NAMALWA (cell line): ENCODE results near the gene TTLL11.

Source experiments
- DNase-seq: peaks from one replicate; pipeline ENCODE4 v3.0.0-alpha.2; 2015; ENCODE audit warnings: low spot score

TTLL11 gene

GRCh38 chr9:122125158-122125508 lies 32.0 kb upstream of the TTLL11 start:
- DNase-seq: peak; percentile 85

- DNase-seq: no peak
Observed at GRCh38 chr9:122124528-122124927, 31.4 kb upstream of the TTLL11 start.

GRCh38 chr9:122124048-122124447 lies 30.9 kb upstream of the TTLL11 start:
- no peak for DNase-seq

GRCh38 chr9:122122903-122123632 lies 30.0 kb upstream of the TTLL11 start:
- peak; percentile 85 for DNase-seq

GRCh38 chr9:122122468-122122867 lies 29.4 kb upstream of the TTLL11 start:
- no peak for DNase-seq

GRCh38 chr9:122121931-122122330 lies 28.8 kb upstream of the TTLL11 start:
- no peak for DNase-seq

- DNase-seq: no peak
Observed at GRCh38 chr9:122121391-122121790, 28.3 kb upstream of the TTLL11 start.

GRCh38 chr9:122120316-122121071 lies 27.4 kb upstream of the TTLL11 start:
- no peak for DNase-seq

GRCh38 chr9:122119721-122120120 lies 26.6 kb upstream of the TTLL11 start:
- no peak for DNase-seq

GRCh38 chr9:122119166-122119521 lies 26.0 kb upstream of the TTLL11 start:
- no peak for DNase-seq

- no peak for DNase-seq
Observed at GRCh38 chr9:122118343-122119165, 25.4 kb upstream of the TTLL11 start.

GRCh38 chr9:122117241-122117640 lies 24.1 kb upstream of the TTLL11 start:
- DNase-seq: peak; percentile 47

- no peak for DNase-seq
Observed at GRCh38 chr9:122116448-122117173, 23.5 kb upstream of the TTLL11 start.

- DNase-seq: no peak
Observed at GRCh38 chr9:122116040-122116439, 22.9 kb upstream of the TTLL11 start.

- DNase-seq: no peak
Observed at GRCh38 chr9:122115176-122116035, 22.3 kb upstream of the TTLL11 start.

GRCh38 chr9:122113574-122113973 lies 20.5 kb upstream of the TTLL11 start:
- DNase-seq: no peak

GRCh38 chr9:122112238-122112637 lies 19.1 kb upstream of the TTLL11 start:
- DNase-seq: no peak

GRCh38 chr9:122111413-122112085 lies 18.4 kb upstream of the TTLL11 start:
- no peak for DNase-seq

GRCh38 chr9:122110100-122110833 lies 17.2 kb upstream of the TTLL11 start:
- no peak for DNase-seq
